HG03108 (cell line): Measurements from ENCODE around the gene PLXNA4.

ENCODE experiments used
- ATAC-seq: cut with Tn5 transposase; IDR thresholded peaks from one replicate; pipeline ENCODE4 v1.9.1; 2021; ENCODE audit warnings: moderate library complexity; ENCODE audit not compliant: unreplicated experiment

The PLXNA4 gene

GRCh38 chr7:132592936-132593335 lies 16.7 kb upstream of the PLXNA4 start:
- no peak for ATAC-seq

GRCh38 chr7:132592231-132592920 lies 16.1 kb upstream of the PLXNA4 start:
- ATAC-seq: no peak

- ATAC-seq: no peak
Measured at GRCh38 chr7:132590162-132590561, 13.9 kb upstream of the PLXNA4 start.

- no peak for ATAC-seq
Measured at GRCh38 chr7:132588596-132588995, 12.3 kb upstream of the PLXNA4 start.

- ATAC-seq: no peak
Measured at GRCh38 chr7:132584796-132585494, 8.7 kb upstream of the PLXNA4 start.

GRCh38 chr7:132581431-132581830 lies 5.2 kb upstream of the PLXNA4 start:
- no peak for ATAC-seq

- no peak for ATAC-seq
Measured at GRCh38 chr7:132580717-132581285, 4.5 kb upstream of the PLXNA4 start.

- no peak for ATAC-seq
Measured at GRCh38 chr7:132580277-132580676, 4.0 kb upstream of the PLXNA4 start.

GRCh38 chr7:132579260-132579899 lies 3.1 kb upstream of the PLXNA4 start:
- no peak for ATAC-seq

- no peak for ATAC-seq
Measured at GRCh38 chr7:132578826-132579225, 2.6 kb upstream of the PLXNA4 start.

- ATAC-seq: no peak
Measured at GRCh38 chr7:132578050-132578370, 1.7 kb upstream of the PLXNA4 start.

- no peak for ATAC-seq
Measured at GRCh38 chr7:132577206-132578049, 1.2 kb upstream of the PLXNA4 start.

- ATAC-seq: no peak
Measured at GRCh38 chr7:132576721-132577085, 433 bp upstream of the PLXNA4 start.

- no peak for ATAC-seq
Measured at GRCh38 chr7:132575419-132575981, 770 bp downstream of the PLXNA4 start.

- no peak for ATAC-seq
Measured at GRCh38 chr7:132574223-132574622, 2.0 kb downstream of the PLXNA4 start.

- no peak for ATAC-seq
Measured at GRCh38 chr7:132573251-132573955, 2.9 kb downstream of the PLXNA4 start.

- ATAC-seq: no peak
Measured at GRCh38 chr7:132572526-132572925, 3.7 kb downstream of the PLXNA4 start.

- ATAC-seq: no peak
Measured at GRCh38 chr7:132571970-132572369, 4.3 kb downstream of the PLXNA4 start.

GRCh38 chr7:132569884-132570614 lies 6.2 kb downstream of the PLXNA4 start:
- no peak for ATAC-seq
